LNCaP clone FGC (cell line): ENCODE measurements around the gene RER1.
"Not testable (repeated sequence)": the region's sequence is repeated elsewhere in the genome, so short reads cannot be mapped to it uniquely, and the experiment has no call there.

Experiments used
- DNase-seq: peaks from one replicate; pipeline ENCODE4 v3.0.0-alpha.2; 2011; ENCODE audit warnings: low read depth
- H3K4me3 ChIP-seq: 2 replicates; pipeline ENCODE4 v1.5.1; 2011; ENCODE audit warnings: mild to moderate bottlenecking, low read depth, low read length, control low read depth
- TF ChIP-seq, protein P1 (sequence below): IDR thresholded peaks from 2 replicates; pipeline ENCODE4 v1.5.1; 2012; ENCODE audit warnings: mild to moderate bottlenecking; ENCODE audit not compliant: control insufficient read depth, insufficient read depth; ENCODE audit errors: extremely low read depth

Gene RER1

GRCh38 chr1:2439369-2439768 lies 47.7 kb downstream of the RER1 start:
- no peak overlapping the region for H3K4me3 ChIP-seq
- TF ChIP-seq, protein P1, sequence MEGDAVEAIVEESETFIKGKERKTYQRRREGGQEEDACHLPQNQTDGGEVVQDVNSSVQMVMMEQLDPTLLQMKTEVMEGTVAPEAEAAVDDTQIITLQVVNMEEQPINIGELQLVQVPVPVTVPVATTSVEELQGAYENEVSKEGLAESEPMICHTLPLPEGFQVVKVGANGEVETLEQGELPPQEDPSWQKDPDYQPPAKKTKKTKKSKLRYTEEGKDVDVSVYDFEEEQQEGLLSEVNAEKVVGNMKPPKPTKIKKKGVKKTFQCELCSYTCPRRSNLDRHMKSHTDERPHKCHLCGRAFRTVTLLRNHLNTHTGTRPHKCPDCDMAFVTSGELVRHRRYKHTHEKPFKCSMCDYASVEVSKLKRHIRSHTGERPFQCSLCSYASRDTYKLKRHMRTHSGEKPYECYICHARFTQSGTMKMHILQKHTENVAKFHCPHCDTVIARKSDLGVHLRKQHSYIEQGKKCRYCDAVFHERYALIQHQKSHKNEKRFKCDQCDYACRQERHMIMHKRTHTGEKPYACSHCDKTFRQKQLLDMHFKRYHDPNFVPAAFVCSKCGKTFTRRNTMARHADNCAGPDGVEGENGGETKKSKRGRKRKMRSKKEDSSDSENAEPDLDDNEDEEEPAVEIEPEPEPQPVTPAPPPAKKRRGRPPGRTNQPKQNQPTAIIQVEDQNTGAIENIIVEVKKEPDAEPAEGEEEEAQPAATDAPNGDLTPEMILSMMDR = no peak
- no peak for DNase-seq

DNA sequence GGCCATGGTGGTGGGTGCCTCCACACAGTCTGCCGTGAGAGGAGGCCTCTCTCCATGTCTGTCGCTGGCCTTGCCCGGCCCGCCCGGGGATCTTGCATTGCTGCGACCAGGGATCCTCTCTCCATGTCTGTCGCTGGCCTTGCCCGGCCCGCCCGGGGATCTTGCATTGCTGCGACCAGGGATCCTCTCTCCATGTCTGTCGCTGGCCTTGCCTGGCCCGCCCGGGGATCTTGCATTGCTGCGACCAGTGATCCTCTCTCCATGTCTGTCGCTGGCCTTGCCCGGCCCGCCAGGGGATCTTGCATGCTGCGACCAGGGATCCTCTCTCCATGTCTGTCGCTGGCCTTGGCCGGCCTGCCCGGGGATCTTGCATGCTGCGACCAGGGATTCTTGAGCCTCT lies 48.7 kb downstream of the RER1 start:
- not testable (repeated sequence) for H3K4me3 ChIP-seq, DNase-seq

DNA sequence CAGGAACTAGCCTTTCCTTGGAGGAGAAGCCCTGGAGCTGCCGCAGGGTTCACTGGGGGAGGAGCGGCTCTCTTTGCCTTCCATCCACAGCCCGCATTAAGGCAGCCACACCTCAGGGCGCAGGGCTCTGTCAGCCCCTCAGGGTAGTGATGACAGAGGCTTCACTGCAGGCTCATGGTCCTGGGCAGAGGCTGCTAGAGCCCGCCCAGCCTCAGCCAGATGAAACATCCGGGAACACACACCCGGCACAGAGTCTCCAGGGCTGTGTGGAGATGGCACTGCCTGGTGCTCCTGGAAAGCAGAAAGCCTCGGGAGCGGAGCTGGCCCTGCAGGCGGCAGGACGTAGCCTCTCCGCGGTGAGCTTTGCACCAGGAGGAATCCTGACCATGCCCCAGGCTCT lies 50.1 kb downstream of the RER1 start:
- DNase-seq = no peak
- TF ChIP-seq, protein P1 = no peak
- H3K4me3 ChIP-seq = no peak overlapping the region

DNA sequence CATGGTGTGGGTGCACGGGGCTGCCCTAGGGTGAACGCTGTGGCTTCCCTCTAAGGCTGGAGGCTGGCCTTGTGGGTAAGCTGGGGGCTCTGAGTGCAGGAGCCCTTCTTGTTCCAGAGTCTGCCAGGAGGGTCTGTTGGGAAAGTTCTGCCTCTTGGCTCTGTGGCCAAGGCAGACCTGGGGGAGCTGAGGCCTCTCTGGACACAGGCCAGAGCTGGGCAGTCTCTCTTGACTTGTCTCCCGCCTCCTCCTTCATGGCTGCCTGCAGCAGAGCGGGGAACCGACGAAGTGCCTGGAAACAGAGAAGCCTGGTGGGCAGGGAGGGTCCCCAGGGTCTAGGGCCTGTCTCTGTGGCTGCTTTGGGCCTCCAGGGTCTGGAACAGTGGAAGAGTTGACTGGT lies 51.0 kb downstream of the RER1 start:
- DNase-seq = no peak
- TF ChIP-seq, protein P1 = no peak
- no peak overlapping the region for H3K4me3 ChIP-seq

GRCh38 chr1:2443277-2444137 lies 51.9 kb downstream of the RER1 start:
- no peak for DNase-seq
- no peak overlapping the region for H3K4me3 ChIP-seq
- TF ChIP-seq, protein P1 = peak; percentile 35

DNA sequence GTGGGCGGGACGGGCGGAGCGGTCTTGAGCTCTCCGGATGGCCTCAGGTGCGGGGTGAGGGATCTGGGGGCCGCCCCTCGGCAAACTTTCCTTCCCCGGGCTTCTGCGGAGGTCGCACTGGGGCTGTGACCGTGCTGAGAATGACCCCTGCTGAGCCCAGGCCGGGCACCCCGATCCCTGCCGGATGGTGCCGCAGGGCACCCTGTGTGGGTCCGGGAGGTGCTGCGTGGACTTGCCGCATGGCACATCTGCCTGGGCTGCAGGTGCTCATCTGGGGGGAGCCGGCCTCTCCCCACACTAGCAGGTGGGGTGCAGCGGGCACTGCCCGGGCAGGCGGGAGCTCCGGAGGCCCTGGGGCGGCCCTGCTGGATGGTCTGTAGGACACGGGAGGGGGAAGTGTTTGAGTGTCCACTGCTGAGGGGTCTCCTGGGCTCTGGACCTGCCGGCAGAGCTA lies 52.5 kb downstream of the RER1 start:
- no peak overlapping the region for H3K4me3 ChIP-seq
- TF ChIP-seq, protein P1 = no peak
- DNase-seq = no peak

- TF ChIP-seq, protein P1 = no peak
- no peak for DNase-seq
- H3K4me3 ChIP-seq = no peak overlapping the region
Measured at GRCh38 chr1:2445162-2445822, 53.7 kb downstream of the RER1 start.
